ENCODE results near the gene CLEC4F. TPM values are rescaled to one million over a fixed set of nuclear protein-coding genes. Genes with fewer than 3 reads are reported as not detected.

CLEC4F gene
- total and polyA plus RNA-seq, 2 experiments from 2014 or later: not detected

GRCh38 chr2:70861777-70862625 is 41.6 kb upstream of the CLEC4F start:
- no peaks in the 10 kb centered on the region for H3K79me2 ChIP-seq (replicated peaks; ENCODE audit: insufficient read depth)
- no peak overlapping the region for H3K4me3 ChIP-seq
- no peaks in the 10 kb centered on the region for H4K20me1 ChIP-seq (replicated peaks; ENCODE audit: insufficient read depth)
- Mint-ChIP-seq H3K4me1 (peaks cover 12% of the 10 kb centered on the region), H3K4me3 (no peak overlapping the region; the same call in 2 of the 3 replicates), H3K9me3 (no peaks in the 10 kb centered on the region; the same call in 2 of the 3 replicates), H3K36me3 (ENCODE audit: low read depth) (no peaks in the 10 kb centered on the region), H3K27ac (no peak overlapping the region), H3K27me3 (ENCODE audit: insufficient read depth, low read depth, poor library complexity) (peaks cover 34% of the 10 kb centered on the region)
- peak; percentile 8 for TF ChIP-seq EZH2 (IDR thresholded peaks at IDR 0.05; ENCODE audit: low read depth, unreplicated experiment)
- no peak for TF ChIP-seq ETS1 (IDR thresholded peaks at IDR 0.05)
- TF ChIP-seq ZNF114 (CRISPR knock-in tag; IDR thresholded peaks at IDR 0.05): no peak
- peak; percentile 99 for TF ChIP-seq CTCF (conservative IDR thresholded peaks at IDR 0.05; ENCODE audit: low read depth in 2 of 2)
- no peaks in the 10 kb centered on the region; the same call in 1 of the 2 replicates for H3K4me1 ChIP-seq (ENCODE audit: insufficient read depth)
- no peak overlapping the region for H3K4me2 ChIP-seq
- no peak overlapping the region for H2AFZ ChIP-seq
- DNase-seq (ENCODE audit: low spot score) (peak; percentile 90), ATAC-seq (peak; percentile 90)
- H3K27me3 ChIP-seq (ENCODE audit: insufficient read depth): peaks cover 59% of the 10 kb centered on the region
- H3K9me2 ChIP-seq (ENCODE audit: insufficient read depth): no peaks in the 10 kb centered on the region
- no peaks in the 10 kb centered on the region for H3F3A ChIP-seq (replicated peaks; ENCODE audit: low read depth)
- no peak overlapping the region for H3K27ac ChIP-seq (ENCODE audit: low read depth)
- no peaks in the 10 kb centered on the region for H3K36me3 ChIP-seq (ENCODE audit: insufficient read depth)

- no peak overlapping the region for H3K4me3 Mint-ChIP-seq
- TF ChIP-seq ZNF114 (CRISPR knock-in tag; IDR thresholded peaks at IDR 0.05): no peak
- no peak for TF ChIP-seq CREB1 (CRISPR knock-in tag; IDR thresholded peaks at IDR 0.05; ENCODE audit: low read depth)
- TF ChIP-seq EZH2phosphoT487 (IDR thresholded peaks at IDR 0.05; ENCODE audit: unreplicated experiment): no peak
- TF ChIP-seq JUNB (IDR thresholded peaks at IDR 0.05; ENCODE audit: unreplicated experiment): no peak
- TF ChIP-seq POLR2AphosphoS5 (IDR thresholded peaks at IDR 0.05; ENCODE audit: low read depth): no peak
- H3K36me3 ChIP-seq (ENCODE audit: insufficient read depth): no peaks in the 10 kb centered on the region
- no peaks in the 10 kb centered on the region for H3K36me3 Mint-ChIP-seq (ENCODE audit: low read depth)
- no peaks in the 10 kb centered on the region for H3K4me1 ChIP-seq (ENCODE audit: insufficient read depth)
- H3K27me3 Mint-ChIP-seq (ENCODE audit: insufficient read depth, low read depth, poor library complexity): peaks cover 5% of the 10 kb centered on the region
- no peak for DNase-seq (ENCODE audit: low spot score)
- H3K4me1 Mint-ChIP-seq: no peaks in the 10 kb centered on the region; the same call in 2 of the 3 replicates
- H3K4me2 ChIP-seq: no peak overlapping the region
- H3K4me3 ChIP-seq: no peak overlapping the region
- ATAC-seq: no peak
- H3K27ac Mint-ChIP-seq: no peak overlapping the region
- no peaks in the 10 kb centered on the region; the same call in 2 of the 3 replicates for H3K9me3 Mint-ChIP-seq
- no peak overlapping the region for H2AFZ ChIP-seq
- H4K20me1 ChIP-seq (replicated peaks; ENCODE audit: insufficient read depth): no peaks in the 10 kb centered on the region; the same call in 1 of the 2 replicates
- H3K9me2 ChIP-seq (ENCODE audit: insufficient read depth): no peaks in the 10 kb centered on the region
- H3K27ac ChIP-seq (ENCODE audit: low read depth): no peak overlapping the region
- no peaks in the 10 kb centered on the region for H3K79me2 ChIP-seq (replicated peaks; ENCODE audit: insufficient read depth)
- no peaks in the 10 kb centered on the region for H3F3A ChIP-seq (replicated peaks; ENCODE audit: low read depth)
- peaks cover 23% of the 10 kb centered on the region; the same call in 1 of the 2 replicates for H3K27me3 ChIP-seq (ENCODE audit: insufficient read depth)
These were observed 35.3 kb upstream of the CLEC4F start for GRCh38 chr2:70855667-70856066.
